GM13976 (cell line): ENCODE measurements around the gene HSPA1L.

Experiments
- DNase-seq: peaks from one replicate; pipeline ENCODE4 v3.0.0; 2012; ENCODE audit warnings: low spot score
- CTCF ChIP-seq: IDR thresholded peaks from 2 replicates; pipeline ENCODE4 v1.5.1; 2012; ENCODE audit warnings: borderline replicate concordance, mild to moderate bottlenecking; ENCODE audit not compliant: insufficient read depth; ENCODE audit errors: extremely low read depth, missing control alignments, control extremely low read depth
- in situ Hi-C: fragments of 300-500 bp; cut with MboI; formaldehyde crosslinking; loops from one replicate; pipeline ENCODE4 v1.12.0; 2022; ENCODE audit warnings: low sequenced_read_pairs, mixed read lengths, inconsistent platforms; ENCODE audit not compliant: unreplicated experiment

The HSPA1L gene

GRCh38 chr6:31780507-31781243 is 34.4 kb downstream of the HSPA1L start:
- no peak for TF ChIP-seq CTCF
- in situ Hi-C loops, result no loop called here
- no peak for DNase-seq

GRCh38 chr6:31779908-31780307 is 35.2 kb downstream of the HSPA1L start:
- TF ChIP-seq CTCF, result no peak
- DNase-seq, result no peak
- in situ Hi-C loops, result no loop called here

GRCh38 chr6:31778999-31779885 is 35.8 kb downstream of the HSPA1L start:
- in situ Hi-C loops, result no loop called here
- no peak for DNase-seq
- no peak for TF ChIP-seq CTCF

GRCh38 chr6:31778193-31778592 is 36.9 kb downstream of the HSPA1L start:
- no peak for DNase-seq
- TF ChIP-seq CTCF, result no peak
- in situ Hi-C loops, result no loop called here

DNA sequence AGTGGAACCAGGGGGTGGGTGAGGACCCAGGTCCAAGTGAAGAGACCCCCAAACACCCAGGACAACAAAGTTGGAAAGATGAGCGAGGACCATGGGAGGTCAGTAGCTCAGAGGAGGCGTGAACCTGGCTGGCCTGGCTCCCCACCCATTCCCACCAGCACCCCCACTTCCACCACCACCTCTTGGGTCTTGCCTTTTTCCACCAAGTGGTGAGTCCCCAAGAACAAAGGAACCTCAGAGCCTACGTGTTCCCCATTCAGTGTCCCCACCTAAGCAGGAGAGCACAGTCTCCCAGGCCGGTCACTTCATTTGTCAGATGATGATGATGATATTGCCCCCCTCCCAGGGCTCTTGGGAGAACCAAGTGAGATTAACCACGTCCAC is 37.4 kb downstream of the HSPA1L start:
- in situ Hi-C loops, result no loop called here
- no peak for TF ChIP-seq CTCF
- no peak for DNase-seq

DNA sequence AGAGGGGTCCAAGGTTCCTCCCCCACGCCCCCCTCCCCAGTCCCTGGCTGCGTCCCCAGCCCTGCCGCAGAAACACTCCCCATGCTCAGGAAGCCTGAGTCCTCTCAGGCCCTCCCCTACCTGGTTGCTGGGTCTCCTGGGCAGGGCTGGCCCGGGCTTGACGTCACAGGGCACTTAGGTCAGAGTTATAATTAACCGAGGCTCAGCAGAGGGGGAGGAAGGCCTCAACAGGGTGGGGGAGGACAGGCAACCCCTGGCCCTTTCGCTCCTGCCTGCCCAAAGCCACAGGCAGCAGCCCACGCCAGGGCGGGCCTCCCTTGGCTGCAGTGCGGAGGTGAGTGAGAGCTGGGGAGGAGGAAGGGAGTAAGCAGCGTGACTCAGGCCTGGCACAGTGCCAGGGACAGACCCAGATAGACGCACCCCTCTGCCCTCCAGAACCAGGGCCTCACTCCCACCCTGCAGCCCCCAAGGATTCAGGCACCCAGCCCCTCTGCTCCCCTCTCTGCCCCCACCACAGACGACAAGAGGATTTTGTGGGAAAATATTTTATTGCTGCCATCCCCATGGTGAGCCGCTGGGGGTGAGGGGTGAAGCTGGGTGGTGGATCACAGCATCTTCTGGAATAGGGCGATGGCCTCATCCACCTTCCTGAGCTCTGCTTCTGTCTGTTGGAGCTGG is 38.0 kb downstream of the HSPA1L start, which contains the start of gene VWA7:
Gene VWA7 (minus strand): TSS at position 340 of the 678 bp plus-strand sequence. CDS start 549 bp downstream, outside the sequence.
- DNase-seq, result peak; percentile 95
- no peak for TF ChIP-seq CTCF
- in situ Hi-C loops, result no loop called here
